Panc1 (cell line): Measurements from ENCODE around the gene STARD5. TPM values are rescaled to one million over a fixed set of nuclear protein-coding genes. Genes with fewer than 3 reads are reported as not detected.

Source experiments
- ATAC-seq: fragments of 200-7000 bp; cut with Tn5 transposase; 2 replicates; pipeline ENCODE4 v1.9.1; 2020; ENCODE audit warnings: mild to moderate bottlenecking, moderate library complexity
- BruUV-seq: library from RNA; stranded (reverse); fragments of 400-500 nt; replicated peaks from 2 replicates; lab custom pipeline; 2021; lab: Mats Ljungman, UMichigan
- CTCF ChIA-PET: fragments of 300-600 bp; sonication (Branson Sonifier 250); formaldehyde crosslinking; loops from one replicate; lab custom pipeline; 2022; ENCODE audit warnings: antibody characterized with exemption; lab: Charles Lee
- POLR2A ChIA-PET: fragments of 300-600 bp; sonication (Branson Sonifier 250); formaldehyde crosslinking; loops from one replicate; lab custom pipeline; 2022; ENCODE audit warnings: antibody characterized with exemption; lab: Charles Lee
- DNase-seq: peaks from one replicate; pipeline ENCODE4 v3.0.0-alpha.2; 2010; ENCODE audit warnings: low read depth, low spot score
- H3K27ac ChIP-seq: 2 replicates; pipeline ENCODE4 v1.5.1; 2011; ENCODE audit warnings: mild to moderate bottlenecking, low read length, inconsistent platforms
- H3K27me3 ChIP-seq: fragments of 200-500 bp; sonication (Bioruptor generic); 2 replicates; pipeline ENCODE4 v1.6.0; 2014; ENCODE audit warnings: low read length, inconsistent platforms; ENCODE audit not compliant: control insufficient read depth, insufficient read depth
- H3K36me3 ChIP-seq: fragments of 200-500 bp; sonication (Bioruptor generic); 2 replicates; pipeline ENCODE4 v1.5.1; 2014; ENCODE audit warnings: inconsistent platforms, mild to moderate bottlenecking, low read length, moderate library complexity; ENCODE audit not compliant: control insufficient read depth, insufficient read depth
- H3K4me1 ChIP-seq: 2 replicates; pipeline ENCODE4 v1.5.1; 2011; ENCODE audit warnings: inconsistent platforms, mild to moderate bottlenecking, low read length, moderate library complexity; ENCODE audit not compliant: control insufficient read depth, insufficient read depth
- H3K4me3 ChIP-seq, 2 experiments: 2 replicates each; pipeline ENCODE4 v1.5.1; 2011 to 2012; ENCODE audit warnings: low read depth in 2 of 2, low read length in 2 of 2, mild to moderate bottlenecking in 2 of 2, inconsistent platforms in 1 of 2, moderate library complexity in 1 of 2
- H3K9me3 ChIP-seq: fragments of 200-500 bp; sonication (Bioruptor generic); 2 replicates; pipeline ENCODE4 v1.5.1; 2014; ENCODE audit warnings: low read depth, mild to moderate bottlenecking, inconsistent platforms, low read length, moderate library complexity; ENCODE audit not compliant: control insufficient read depth, insufficient read depth
- POLR2AphosphoS5 ChIP-seq: IDR thresholded peaks from 2 replicates; pipeline ENCODE4 v1.6.1; 2012; ENCODE audit warnings: mild to moderate bottlenecking, low read depth, low read length, moderate library complexity
- SIN3A ChIP-seq: IDR thresholded peaks from 2 replicates; pipeline ENCODE4 v1.6.1; 2012; ENCODE audit warnings: low read depth, mild to moderate bottlenecking, low read length, moderate library complexity, borderline replicate concordance; ENCODE audit not compliant: insufficient read depth
- TCF7L2 ChIP-seq: IDR thresholded peaks from 2 replicates; pipeline ENCODE4 v1.6.1; 2011; ENCODE audit warnings: mild to moderate bottlenecking, low read depth, low read length, inconsistent platforms
- in situ Hi-C: cut with HindIII; loops from 2 replicates; pipeline ENCODE4 v1.10.0; 2016; ENCODE audit warnings: low sequenced_read_pairs, low pct_unique_long_range_greater_than_20kb
- intact Hi-C: fragments of 100-400 bp; cut with micrococcal nuclease; formaldehyde crosslinking; loops from one replicate; pipeline ENCODE4 v1.10.0; 2022; ENCODE audit not compliant: unreplicated experiment
- total RNA-seq: library from RNA; stranded (reverse); gene quantifications from one replicate; pipeline ENCODE4 v1.2.1, GENCODE V29; 2021; ENCODE audit not compliant: unreplicated experiment
- TF ChIP-seq, protein P1 (sequence below): fragments of 450-650 bp; IDR thresholded peaks from 2 replicates; pipeline ENCODE4 v1.5.1; 2017; ENCODE audit warnings: mild to moderate bottlenecking
- TF ChIP-seq, protein P2 (sequence below), 2 experiments: IDR thresholded peaks; 2 replicates each; pipeline ENCODE4 v1.6.1; 2011 to 2012; ENCODE audit warnings: low read depth in 2 of 2, control low read depth in 1 of 2, low read length in 1 of 2, mild to moderate bottlenecking in 1 of 2, moderate library complexity in 1 of 2; ENCODE audit not compliant: insufficient read depth in 1 of 2

Gene STARD5
- total RNA-seq, 1 experiment from 2014 or later: 2.9 TPM

DNA sequence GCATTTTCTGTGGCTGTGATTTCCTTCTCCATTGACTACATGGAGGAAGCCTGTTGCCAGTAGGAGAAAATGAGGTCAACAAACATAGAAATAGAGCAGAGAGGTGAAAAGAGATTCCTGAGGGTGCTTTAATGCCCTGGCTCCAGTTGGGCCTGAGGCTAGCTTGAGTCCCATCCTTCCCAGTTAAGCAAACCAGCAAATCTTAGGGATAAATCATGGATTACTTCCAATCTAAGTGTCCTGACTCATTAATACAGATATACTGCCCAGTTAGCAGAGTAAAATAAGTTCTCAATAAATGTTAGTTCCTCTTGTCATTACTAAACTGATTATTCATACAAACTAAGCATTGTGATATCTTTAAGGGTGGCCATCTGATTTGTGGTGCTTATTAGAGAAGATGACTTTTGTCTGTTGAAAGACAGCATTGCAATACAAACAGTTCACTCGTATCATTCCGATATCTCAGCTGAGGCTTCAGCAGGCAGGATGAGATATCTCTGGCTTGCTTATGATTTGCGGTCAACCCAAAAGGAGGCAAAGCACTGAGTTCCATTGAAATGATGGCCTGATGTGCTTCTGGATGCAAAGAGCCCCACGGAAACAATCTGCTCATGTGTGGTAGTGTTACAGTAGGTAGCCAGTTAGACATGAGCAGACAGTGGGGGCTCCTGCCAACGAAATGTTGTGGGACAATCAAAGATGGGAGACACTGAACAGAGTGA lies 6.6 kb upstream of the STARD5 start:
- H3K4me3 ChIP-seq: no peak overlapping the region
- no peak for TF ChIP-seq POLR2AphosphoS5
- TF ChIP-seq SIN3A: no peak
- TF ChIP-seq, protein P1, sequence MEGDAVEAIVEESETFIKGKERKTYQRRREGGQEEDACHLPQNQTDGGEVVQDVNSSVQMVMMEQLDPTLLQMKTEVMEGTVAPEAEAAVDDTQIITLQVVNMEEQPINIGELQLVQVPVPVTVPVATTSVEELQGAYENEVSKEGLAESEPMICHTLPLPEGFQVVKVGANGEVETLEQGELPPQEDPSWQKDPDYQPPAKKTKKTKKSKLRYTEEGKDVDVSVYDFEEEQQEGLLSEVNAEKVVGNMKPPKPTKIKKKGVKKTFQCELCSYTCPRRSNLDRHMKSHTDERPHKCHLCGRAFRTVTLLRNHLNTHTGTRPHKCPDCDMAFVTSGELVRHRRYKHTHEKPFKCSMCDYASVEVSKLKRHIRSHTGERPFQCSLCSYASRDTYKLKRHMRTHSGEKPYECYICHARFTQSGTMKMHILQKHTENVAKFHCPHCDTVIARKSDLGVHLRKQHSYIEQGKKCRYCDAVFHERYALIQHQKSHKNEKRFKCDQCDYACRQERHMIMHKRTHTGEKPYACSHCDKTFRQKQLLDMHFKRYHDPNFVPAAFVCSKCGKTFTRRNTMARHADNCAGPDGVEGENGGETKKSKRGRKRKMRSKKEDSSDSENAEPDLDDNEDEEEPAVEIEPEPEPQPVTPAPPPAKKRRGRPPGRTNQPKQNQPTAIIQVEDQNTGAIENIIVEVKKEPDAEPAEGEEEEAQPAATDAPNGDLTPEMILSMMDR: no peak
- TF ChIP-seq, protein P2, sequence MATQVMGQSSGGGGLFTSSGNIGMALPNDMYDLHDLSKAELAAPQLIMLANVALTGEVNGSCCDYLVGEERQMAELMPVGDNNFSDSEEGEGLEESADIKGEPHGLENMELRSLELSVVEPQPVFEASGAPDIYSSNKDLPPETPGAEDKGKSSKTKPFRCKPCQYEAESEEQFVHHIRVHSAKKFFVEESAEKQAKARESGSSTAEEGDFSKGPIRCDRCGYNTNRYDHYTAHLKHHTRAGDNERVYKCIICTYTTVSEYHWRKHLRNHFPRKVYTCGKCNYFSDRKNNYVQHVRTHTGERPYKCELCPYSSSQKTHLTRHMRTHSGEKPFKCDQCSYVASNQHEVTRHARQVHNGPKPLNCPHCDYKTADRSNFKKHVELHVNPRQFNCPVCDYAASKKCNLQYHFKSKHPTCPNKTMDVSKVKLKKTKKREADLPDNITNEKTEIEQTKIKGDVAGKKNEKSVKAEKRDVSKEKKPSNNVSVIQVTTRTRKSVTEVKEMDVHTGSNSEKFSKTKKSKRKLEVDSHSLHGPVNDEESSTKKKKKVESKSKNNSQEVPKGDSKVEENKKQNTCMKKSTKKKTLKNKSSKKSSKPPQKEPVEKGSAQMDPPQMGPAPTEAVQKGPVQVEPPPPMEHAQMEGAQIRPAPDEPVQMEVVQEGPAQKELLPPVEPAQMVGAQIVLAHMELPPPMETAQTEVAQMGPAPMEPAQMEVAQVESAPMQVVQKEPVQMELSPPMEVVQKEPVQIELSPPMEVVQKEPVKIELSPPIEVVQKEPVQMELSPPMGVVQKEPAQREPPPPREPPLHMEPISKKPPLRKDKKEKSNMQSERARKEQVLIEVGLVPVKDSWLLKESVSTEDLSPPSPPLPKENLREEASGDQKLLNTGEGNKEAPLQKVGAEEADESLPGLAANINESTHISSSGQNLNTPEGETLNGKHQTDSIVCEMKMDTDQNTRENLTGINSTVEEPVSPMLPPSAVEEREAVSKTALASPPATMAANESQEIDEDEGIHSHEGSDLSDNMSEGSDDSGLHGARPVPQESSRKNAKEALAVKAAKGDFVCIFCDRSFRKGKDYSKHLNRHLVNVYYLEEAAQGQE (IDR thresholded peaks at IDR 0.05; ENCODE audit: insufficient read depth in 1 of 2, low read depth in 2 of 2, low read length in 1 of 2): no peak
- TF ChIP-seq TCF7L2: no peak
- in situ Hi-C loops: no loop called here
- DNase-seq: no peak
- H3K4me1 ChIP-seq: no peaks in the 10 kb centered on the region
- no peaks in the 10 kb centered on the region for H3K27me3 ChIP-seq
- no peaks in the 10 kb centered on the region for H3K36me3 ChIP-seq
- ChIA-PET CTCF (no interaction called here), POLR2A (no interaction called here)
- no peak for ATAC-seq
- intact Hi-C loops: no loop called here
- no TSS peak for BruUV-seq
- no peak overlapping the region for H3K27ac ChIP-seq
- H3K9me3 ChIP-seq: no peaks in the 10 kb centered on the region

DNA sequence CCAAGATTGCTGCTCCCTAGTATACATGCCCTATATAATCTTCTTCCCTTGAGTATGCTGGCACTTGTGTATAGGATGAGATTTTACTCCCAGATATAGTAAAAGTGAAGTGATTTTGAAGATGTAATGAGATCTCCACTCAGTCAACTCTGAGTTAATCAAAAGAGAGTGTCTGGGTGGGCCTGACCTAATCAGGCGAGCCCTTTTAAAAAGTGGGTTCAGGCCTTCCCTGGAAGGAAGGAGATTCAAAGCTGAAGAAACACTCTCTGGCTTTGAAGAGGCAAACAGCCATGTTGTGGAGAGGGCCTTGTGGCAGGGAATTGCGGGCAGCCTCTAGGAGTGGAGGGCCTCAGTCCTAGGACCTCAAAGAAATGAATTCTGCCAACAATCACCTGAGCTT lies 5.5 kb upstream of the STARD5 start:
- Histone ChIP-seq H3K27me3 (no peaks in the 10 kb centered on the region), H3K4me3 (no peak overlapping the region), H3K9me3 (no peaks in the 10 kb centered on the region), H3K27ac (no peak overlapping the region), H3K36me3 (no peaks in the 10 kb centered on the region), H3K4me1 (no peaks in the 10 kb centered on the region)
- DNase-seq: no peak
- TF ChIP-seq TCF7L2 (no peak), POLR2AphosphoS5 (no peak), SIN3A (no peak)
- TF ChIP-seq, protein P2 (IDR thresholded peaks at IDR 0.05; ENCODE audit: insufficient read depth in 1 of 2, low read depth in 2 of 2, low read length in 1 of 2): no peak
- TF ChIP-seq, protein P1: no peak
- ChIA-PET CTCF (no interaction called here), POLR2A (interaction anchor here (0.7 kb wide), 1 partner anchor 509 kb away, joined by 3 read pairs; no protein-coding TSS in a partner anchor)
- ATAC-seq: no peak
- BruUV-seq: no TSS peak
- in situ Hi-C loops: no loop called here
- intact Hi-C loops: no loop called here
